Fibroblast of mammary gland (primary cell): ENCODE data around the gene SLC7A5.
"Not testable (repeated sequence)": the region's sequence is repeated elsewhere in the genome, so short reads cannot be mapped to it uniquely, and the experiment has no call there.

Source experiments
- DNase-seq: peaks from one replicate; pipeline ENCODE4 v3.0.0-alpha.2; 2010; ENCODE audit warnings: low read depth
- H3K4me3 ChIP-seq: 2 replicates; pipeline ENCODE4 v1.5.1; 2011; ENCODE audit warnings: low read depth, mild to moderate bottlenecking, low read length, moderate library complexity; ENCODE audit not compliant: control insufficient read depth
- TF ChIP-seq, protein P1 (sequence below): conservative IDR thresholded peaks from 2 replicates; pipeline ENCODE4 v1.5.1; 2011; ENCODE audit warnings: low read depth, low read length, inconsistent platforms; ENCODE audit not compliant: control insufficient read depth, insufficient read depth

SLC7A5 gene

DNA sequence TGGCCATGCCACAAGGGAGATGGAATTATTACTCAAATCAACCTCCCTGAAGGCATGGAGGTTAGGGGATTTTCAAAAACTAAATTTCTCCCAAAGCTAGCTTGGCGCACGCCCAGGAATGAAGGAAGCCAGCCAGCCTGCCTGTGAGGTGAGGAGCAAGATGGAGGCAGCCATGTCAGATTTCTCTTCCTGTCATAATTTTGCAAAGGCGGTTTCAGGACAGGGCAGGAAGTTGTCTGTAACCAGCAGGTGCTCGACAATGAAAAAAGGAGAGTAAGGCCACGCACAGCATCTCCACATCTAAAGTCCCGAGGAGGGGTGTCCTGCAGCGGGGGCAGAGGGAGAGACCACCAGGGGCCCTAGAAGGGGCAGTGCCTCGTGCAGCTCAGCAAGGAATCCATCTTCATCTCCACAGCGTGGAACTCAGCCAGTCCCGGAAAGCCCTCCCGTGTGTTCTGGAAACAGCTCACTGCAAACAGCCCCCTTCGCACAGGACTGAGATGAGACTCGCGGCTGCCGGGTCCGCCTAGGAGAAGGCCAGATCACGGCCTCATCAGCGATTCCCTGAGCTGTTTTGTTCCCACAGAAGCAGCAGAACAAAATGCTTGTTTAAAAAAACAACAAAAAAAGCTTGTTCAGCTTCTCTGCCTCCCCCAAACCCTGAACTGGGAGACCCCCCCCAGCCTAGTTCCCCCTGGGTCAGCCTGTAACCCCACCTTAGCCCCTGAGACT is 47.8 kb downstream of the SLC7A5 start:
- TF ChIP-seq, protein P1, sequence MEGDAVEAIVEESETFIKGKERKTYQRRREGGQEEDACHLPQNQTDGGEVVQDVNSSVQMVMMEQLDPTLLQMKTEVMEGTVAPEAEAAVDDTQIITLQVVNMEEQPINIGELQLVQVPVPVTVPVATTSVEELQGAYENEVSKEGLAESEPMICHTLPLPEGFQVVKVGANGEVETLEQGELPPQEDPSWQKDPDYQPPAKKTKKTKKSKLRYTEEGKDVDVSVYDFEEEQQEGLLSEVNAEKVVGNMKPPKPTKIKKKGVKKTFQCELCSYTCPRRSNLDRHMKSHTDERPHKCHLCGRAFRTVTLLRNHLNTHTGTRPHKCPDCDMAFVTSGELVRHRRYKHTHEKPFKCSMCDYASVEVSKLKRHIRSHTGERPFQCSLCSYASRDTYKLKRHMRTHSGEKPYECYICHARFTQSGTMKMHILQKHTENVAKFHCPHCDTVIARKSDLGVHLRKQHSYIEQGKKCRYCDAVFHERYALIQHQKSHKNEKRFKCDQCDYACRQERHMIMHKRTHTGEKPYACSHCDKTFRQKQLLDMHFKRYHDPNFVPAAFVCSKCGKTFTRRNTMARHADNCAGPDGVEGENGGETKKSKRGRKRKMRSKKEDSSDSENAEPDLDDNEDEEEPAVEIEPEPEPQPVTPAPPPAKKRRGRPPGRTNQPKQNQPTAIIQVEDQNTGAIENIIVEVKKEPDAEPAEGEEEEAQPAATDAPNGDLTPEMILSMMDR = no peak
- DNase-seq = no peak

GRCh38 chr16:87819983-87820382 is 49.3 kb downstream of the SLC7A5 start:
- TF ChIP-seq, protein P1 = no peak
- no peak for DNase-seq
- H3K4me3 ChIP-seq = no peak overlapping the region

More for the DNA sequence above, 47.8 kb downstream of the SLC7A5 start:
- no peak overlapping the region for H3K4me3 ChIP-seq

DNA sequence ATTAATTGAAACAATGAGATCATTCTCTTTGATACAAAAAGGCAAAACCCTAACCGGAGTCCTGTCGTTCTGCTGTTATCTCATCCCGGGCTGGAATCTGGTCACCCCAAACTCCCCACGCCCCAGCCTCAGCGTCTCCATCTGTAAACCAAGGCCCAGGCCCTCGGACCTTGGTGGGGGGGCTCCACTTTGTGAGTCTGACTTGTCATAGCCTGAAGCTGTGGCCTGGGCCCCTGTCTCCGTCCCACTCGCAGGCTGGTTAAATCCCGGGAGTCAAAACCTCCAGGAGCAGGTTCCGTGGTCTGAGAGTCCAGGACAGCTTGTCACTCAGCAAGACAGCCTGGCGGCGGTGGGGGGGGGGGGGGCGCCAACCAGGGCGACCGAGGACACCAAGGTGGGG is 50.0 kb downstream of the SLC7A5 start:
- TF ChIP-seq, protein P1 = no peak
- DNase-seq = no peak
- no peak overlapping the region for H3K4me3 ChIP-seq

DNA sequence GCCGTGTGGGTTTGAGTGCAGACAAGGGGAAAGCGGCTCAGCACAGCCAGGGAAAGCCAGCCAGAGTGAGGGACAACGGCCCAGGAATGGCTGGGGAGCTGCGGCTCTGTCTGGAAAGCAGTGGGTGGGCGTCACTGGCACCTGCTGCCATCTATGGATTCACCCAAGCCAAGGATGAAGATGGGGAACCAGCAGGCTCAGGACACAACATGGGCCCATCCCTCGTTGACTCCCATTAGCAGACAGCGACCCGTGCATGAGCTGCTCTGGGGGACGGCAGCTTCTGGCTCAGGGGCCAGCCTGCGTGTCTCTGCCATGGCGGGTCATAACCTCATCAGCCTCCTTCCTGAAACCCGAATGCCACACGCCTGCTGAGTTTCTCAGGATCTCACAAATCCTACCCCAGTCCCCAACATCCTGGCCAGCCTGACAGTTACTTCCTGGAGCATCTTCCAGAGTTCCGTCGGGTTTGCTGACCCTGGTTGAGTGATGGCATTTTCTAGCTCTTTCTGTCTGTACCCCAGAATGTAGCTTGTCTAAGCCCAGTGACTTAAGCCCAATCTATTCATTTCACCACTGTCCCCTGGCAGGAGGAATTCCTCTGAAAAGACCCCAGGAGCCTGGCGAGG is 50.7 kb downstream of the SLC7A5 start:
- TF ChIP-seq, protein P1 = no peak
- H3K4me3 ChIP-seq = no peak overlapping the region
- no peak for DNase-seq

- no peak overlapping the region for H3K4me3 ChIP-seq
- TF ChIP-seq, protein P1 = no peak
Observed at GRCh38 chr16:87817910-87818309, 51.4 kb downstream of the SLC7A5 start.

GRCh38 chr16:87817370-87817769 is 51.9 kb downstream of the SLC7A5 start:
- H3K4me3 ChIP-seq, DNase-seq: not testable (repeated sequence)

More at GRCh38 chr16:87817910-87818309, 51.4 kb downstream of the SLC7A5 start:
- no peak for DNase-seq

GRCh38 chr16:87816507-87817100 is 52.7 kb downstream of the SLC7A5 start:
- TF ChIP-seq, protein P1 = no peak
- DNase-seq = no peak
- H3K4me3 ChIP-seq = no peak overlapping the region
